Measurements from ENCODE around the gene CERT1.

- TF ChIP-seq CTCF (conservative IDR thresholded peaks at IDR 0.05) (no peak), ZFX (IDR thresholded peaks at IDR 0.05) (no peak)
These were observed 54.3 kb downstream of the CERT1 start for GRCh38 chr5:75457161-75457560.
